ENCODE data around the gene MYO5B.

The MYO5B gene

DNA sequence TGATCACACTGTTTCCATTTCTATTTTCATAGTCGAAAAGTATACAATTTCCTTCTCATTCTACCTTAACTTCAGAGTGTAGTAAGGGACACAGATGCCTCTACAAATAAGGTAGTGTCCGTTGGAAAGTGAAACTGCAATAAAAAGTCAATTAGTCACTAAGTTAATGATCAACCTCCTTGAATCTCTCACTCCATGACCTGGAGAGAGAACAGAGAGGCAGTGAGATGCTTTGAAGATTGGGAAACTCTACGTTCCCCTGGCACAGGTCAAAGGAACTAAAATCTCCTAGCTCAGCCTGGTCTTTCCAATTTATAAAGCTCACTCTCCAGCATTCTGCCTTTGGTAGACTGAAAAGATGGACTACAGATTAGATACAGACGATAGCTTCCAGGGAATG lies 227.8 kb downstream of the MYO5B start:
- Histone ChIP-seq H3K9ac (ENCODE audit: low read depth, low read length, poor library complexity) (no peak overlapping the region), H2AK5ac (ENCODE audit: low read depth, low read length) (no peak overlapping the region), H3K36me3 (replicated peaks in 1 of 2; ENCODE audit: control insufficient read depth in 2 of 2, insufficient read depth in 2 of 2, low read length in 2 of 2) (no peaks in the 10 kb centered on the region), H3K4me3 (ENCODE audit: low read length in 2 of 2) (no peak overlapping the region), H2BK15ac (ENCODE audit: low read length) (no peak overlapping the region), H2BK12ac (ENCODE audit: low read length) (no peak overlapping the region), H2BK5ac (ENCODE audit: low read length) (no peak overlapping the region), H3K14ac (ENCODE audit: low read length) (no peak overlapping the region), H2AFZ (ENCODE audit: low read length) (no peak overlapping the region), H2BK120ac (ENCODE audit: low read depth, low read length) (no peak overlapping the region), H3K23ac (ENCODE audit: low read depth, low read length, poor library complexity) (no peak overlapping the region), H3K27me3 (ENCODE audit: control insufficient read depth in 3 of 3, insufficient read depth in 3 of 3, low read depth in 1 of 3, low read length in 3 of 3) (peaks cover 0 to 13% (median 0%) of the 10 kb centered on the region in 3 experiments), H3K18ac (ENCODE audit: low read length) (no peak overlapping the region), H3K9me3 (replicated peaks in 1 of 2; ENCODE audit: control insufficient read depth in 2 of 2, insufficient read depth in 1 of 2, low read depth in 1 of 2, low read length in 2 of 2) (no peaks in the 10 kb centered on the region), H3K4me1 (ENCODE audit: control insufficient read depth in 2 of 2, insufficient read depth in 1 of 2, low read depth in 1 of 2, low read length in 2 of 2) (no peaks in the 10 kb centered on the region), H3K4ac (ENCODE audit: low read length) (no peak overlapping the region), H3K79me1 (ENCODE audit: low read depth, low read length) (no peaks in the 10 kb centered on the region), H4K8ac (ENCODE audit: low read depth, low read length) (no peak overlapping the region), H4K91ac (ENCODE audit: low read depth, low read length, poor library complexity) (no peak overlapping the region), H3K4me2 (ENCODE audit: insufficient read depth, low read length, poor library complexity, severe bottlenecking) (no peak overlapping the region), H3K27ac (replicated peaks; ENCODE audit: low read length) (no peak overlapping the region)
- WGBS, 2 donors (ENCODE audit: extremely low coverage in 2 of 2, insufficient read length in 2 of 2, insufficient replicate concordance in 1 of 2): no CpG with 5 or more reads among the region's 4 CpGs
- no peak for DNase-seq (ENCODE audit: low spot score)

DNA sequence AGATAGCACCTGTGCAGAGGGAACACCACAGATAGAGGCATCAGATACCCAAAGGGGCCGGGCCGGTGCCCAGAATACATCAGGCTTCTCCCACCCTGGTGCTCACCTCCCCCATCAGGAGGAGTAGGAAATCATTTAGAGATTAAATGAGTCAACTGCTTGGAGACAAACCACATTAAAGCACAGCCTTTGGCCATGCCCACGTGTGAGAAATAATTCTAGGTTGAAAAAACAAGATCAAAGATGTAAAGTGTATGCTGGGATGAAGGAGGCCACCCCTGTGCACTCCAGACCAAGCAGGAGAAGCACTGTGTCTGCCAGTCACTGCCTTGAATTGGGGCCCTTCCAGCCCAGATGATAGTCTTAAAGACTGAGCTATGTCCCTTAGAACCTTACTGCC lies 228.9 kb downstream of the MYO5B start:
- Histone ChIP-seq H3K4me3 (ENCODE audit: low read length in 2 of 2) (no peak overlapping the region), H3K23ac (ENCODE audit: low read depth, low read length, poor library complexity) (no peak overlapping the region), H2BK12ac (ENCODE audit: low read length) (no peak overlapping the region), H3K4me2 (ENCODE audit: insufficient read depth, low read length, poor library complexity, severe bottlenecking) (no peak overlapping the region), H2AK5ac (ENCODE audit: low read depth, low read length) (no peak overlapping the region), H2BK5ac (ENCODE audit: low read length) (no peak overlapping the region), H3K9me3 (replicated peaks in 1 of 2; ENCODE audit: control insufficient read depth in 2 of 2, insufficient read depth in 1 of 2, low read depth in 1 of 2, low read length in 2 of 2) (no peaks in the 10 kb centered on the region), H3K14ac (ENCODE audit: low read length) (no peak overlapping the region), H2BK15ac (ENCODE audit: low read length) (no peak overlapping the region), H3K27ac (replicated peaks; ENCODE audit: low read length) (no peak overlapping the region), H4K91ac (ENCODE audit: low read depth, low read length, poor library complexity) (no peak overlapping the region), H3K18ac (ENCODE audit: low read length) (no peak overlapping the region), H3K79me1 (ENCODE audit: low read depth, low read length) (no peaks in the 10 kb centered on the region), H3K9ac (ENCODE audit: low read depth, low read length, poor library complexity) (no peak overlapping the region), H3K27me3 (ENCODE audit: control insufficient read depth in 3 of 3, insufficient read depth in 3 of 3, low read depth in 1 of 3, low read length in 3 of 3) (peaks cover 0 to 11% (median 0%) of the 10 kb centered on the region in 3 experiments), H4K8ac (ENCODE audit: low read depth, low read length) (no peak overlapping the region), H3K4me1 (ENCODE audit: control insufficient read depth in 2 of 2, insufficient read depth in 1 of 2, low read depth in 1 of 2, low read length in 2 of 2) (no peaks in the 10 kb centered on the region), H3K36me3 (replicated peaks in 1 of 2; ENCODE audit: control insufficient read depth in 2 of 2, insufficient read depth in 2 of 2, low read length in 2 of 2) (no peaks in the 10 kb centered on the region), H2BK120ac (ENCODE audit: low read depth, low read length) (no peak overlapping the region), H2AFZ (ENCODE audit: low read length) (no peak overlapping the region), H3K4ac (ENCODE audit: low read length) (no peak overlapping the region)
- DNase-seq (ENCODE audit: low spot score): no peak
- no CpG with 5 or more reads among the region's 3 CpGs for WGBS, 2 donors (ENCODE audit: extremely low coverage in 2 of 2, insufficient read length in 2 of 2, insufficient replicate concordance in 1 of 2)

DNA sequence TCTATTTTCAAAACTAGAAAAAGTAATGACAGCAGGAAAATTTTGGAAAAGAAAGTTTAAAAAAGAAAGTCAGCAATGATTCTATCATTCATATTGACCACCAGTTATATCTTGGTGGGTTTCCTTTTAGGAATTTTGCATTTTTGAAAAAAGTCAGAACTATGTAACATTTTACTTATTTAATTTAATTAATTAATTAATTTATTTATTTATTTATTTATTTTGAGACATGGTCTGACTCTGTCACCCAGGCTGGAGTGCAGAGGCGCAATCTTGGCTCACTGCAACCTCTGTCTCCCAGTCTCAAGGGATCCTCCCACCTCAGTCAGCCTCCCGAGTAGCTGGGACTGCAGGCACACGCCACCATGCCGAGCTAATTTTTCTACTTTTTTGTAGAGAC lies 231.7 kb downstream of the MYO5B start:
- Histone ChIP-seq H3K27me3 (ENCODE audit: control insufficient read depth in 3 of 3, insufficient read depth in 3 of 3, low read depth in 1 of 3, low read length in 3 of 3) (no peaks in the 10 kb centered on the region), H3K9ac (ENCODE audit: low read depth, low read length, poor library complexity) (no peak overlapping the region), H3K9me3 (replicated peaks in 1 of 2; ENCODE audit: control insufficient read depth in 2 of 2, insufficient read depth in 1 of 2, low read depth in 1 of 2, low read length in 2 of 2) (no peaks in the 10 kb centered on the region), H3K14ac (ENCODE audit: low read length) (no peak overlapping the region), H2AK5ac (ENCODE audit: low read depth, low read length) (no peak overlapping the region), H2BK12ac (ENCODE audit: low read length) (no peak overlapping the region), H3K4me3 (ENCODE audit: low read length in 2 of 2) (no peak overlapping the region), H2AFZ (ENCODE audit: low read length) (no peak overlapping the region), H3K4ac (ENCODE audit: low read length) (no peak overlapping the region), H3K36me3 (replicated peaks in 1 of 2; ENCODE audit: control insufficient read depth in 2 of 2, insufficient read depth in 2 of 2, low read length in 2 of 2) (no peaks in the 10 kb centered on the region), H4K91ac (ENCODE audit: low read depth, low read length, poor library complexity) (no peak overlapping the region), H3K23ac (ENCODE audit: low read depth, low read length, poor library complexity) (no peak overlapping the region), H3K79me1 (ENCODE audit: low read depth, low read length) (no peaks in the 10 kb centered on the region), H2BK15ac (ENCODE audit: low read length) (no peak overlapping the region), H3K4me1 (ENCODE audit: control insufficient read depth in 2 of 2, insufficient read depth in 1 of 2, low read depth in 1 of 2, low read length in 2 of 2) (no peaks in the 10 kb centered on the region), H3K27ac (replicated peaks; ENCODE audit: low read length) (no peak overlapping the region), H3K4me2 (ENCODE audit: insufficient read depth, low read length, poor library complexity, severe bottlenecking) (no peak overlapping the region), H3K18ac (ENCODE audit: low read length) (no peak overlapping the region), H2BK5ac (ENCODE audit: low read length) (no peak overlapping the region), H2BK120ac (ENCODE audit: low read depth, low read length) (no peak overlapping the region), H4K8ac (ENCODE audit: low read depth, low read length) (no peak overlapping the region)
- no CpG with 5 or more reads among the region's 4 CpGs for WGBS, 2 donors (ENCODE audit: extremely low coverage in 2 of 2, insufficient read length in 2 of 2, insufficient replicate concordance in 1 of 2)
- no peak for DNase-seq (ENCODE audit: low spot score)

DNA sequence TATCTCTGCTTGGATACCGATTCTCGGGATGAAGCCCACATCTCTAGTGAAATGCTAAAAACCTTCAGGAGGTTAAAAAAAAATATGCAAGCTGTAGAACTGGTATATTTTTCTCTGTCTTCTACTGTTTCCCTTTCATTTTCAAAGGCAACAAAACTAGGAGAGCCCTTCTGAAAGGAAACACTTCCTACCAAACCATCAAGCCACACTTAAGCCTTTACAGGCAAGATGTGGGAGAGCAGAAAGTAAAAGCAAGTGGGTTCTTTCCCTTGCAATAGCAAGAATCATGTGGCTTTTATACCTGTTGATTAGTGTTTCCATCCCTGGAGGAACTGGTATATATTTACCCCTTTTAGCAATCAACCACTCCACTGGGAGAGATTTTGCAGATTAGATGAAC lies 233.7 kb downstream of the MYO5B start:
- Histone ChIP-seq H3K4ac (ENCODE audit: low read length) (no peak overlapping the region), H3K27me3 (ENCODE audit: control insufficient read depth in 3 of 3, insufficient read depth in 3 of 3, low read depth in 1 of 3, low read length in 3 of 3) (no peaks in the 10 kb centered on the region), H2BK15ac (ENCODE audit: low read length) (no peak overlapping the region), H2BK12ac (ENCODE audit: low read length) (no peak overlapping the region), H3K18ac (ENCODE audit: low read length) (no peak overlapping the region), H2AK5ac (ENCODE audit: low read depth, low read length) (no peak overlapping the region), H2AFZ (ENCODE audit: low read length) (no peak overlapping the region), H3K9me3 (replicated peaks in 1 of 2; ENCODE audit: control insufficient read depth in 2 of 2, insufficient read depth in 1 of 2, low read depth in 1 of 2, low read length in 2 of 2) (no peaks in the 10 kb centered on the region), H4K91ac (ENCODE audit: low read depth, low read length, poor library complexity) (no peak overlapping the region), H3K23ac (ENCODE audit: low read depth, low read length, poor library complexity) (no peak overlapping the region), H3K9ac (ENCODE audit: low read depth, low read length, poor library complexity) (no peak overlapping the region), H3K4me1 (ENCODE audit: control insufficient read depth in 2 of 2, insufficient read depth in 1 of 2, low read depth in 1 of 2, low read length in 2 of 2) (no peaks in the 10 kb centered on the region), H2BK5ac (ENCODE audit: low read length) (no peak overlapping the region), H3K4me3 (ENCODE audit: low read length in 2 of 2) (no peak overlapping the region), H2BK120ac (ENCODE audit: low read depth, low read length) (no peak overlapping the region), H3K4me2 (ENCODE audit: insufficient read depth, low read length, poor library complexity, severe bottlenecking) (no peak overlapping the region), H3K14ac (ENCODE audit: low read length) (no peak overlapping the region), H4K8ac (ENCODE audit: low read depth, low read length) (no peak overlapping the region), H3K27ac (replicated peaks; ENCODE audit: low read length) (no peak overlapping the region), H3K79me1 (ENCODE audit: low read depth, low read length) (no peaks in the 10 kb centered on the region), H3K36me3 (replicated peaks in 1 of 2; ENCODE audit: control insufficient read depth in 2 of 2, insufficient read depth in 2 of 2, low read length in 2 of 2) (no peaks in the 10 kb centered on the region)
- no peak for DNase-seq (ENCODE audit: low spot score)
- no CpG with 5 or more reads among the region's 2 CpGs for WGBS, 2 donors (ENCODE audit: extremely low coverage in 2 of 2, insufficient read length in 2 of 2, insufficient replicate concordance in 1 of 2)
